SU-DHL-6 (cell line): ENCODE data around the gene TGM2.

Source experiments
- H2AFZ ChIP-seq: fragments of 200-600 bp; sonication (generic); 2 replicates; pipeline ENCODE4 v1.6.1; 2014; ENCODE audit warnings: low read depth, mild to moderate bottlenecking, moderate library complexity, mixed read lengths, antibody characterized with exemption, low read length; ENCODE audit not compliant: severe bottlenecking
- H3F3A ChIP-seq: fragments of 200-600 bp; shearing (Covaris generic); 2 replicates; pipeline ENCODE4 v1.6.0; 2016; ENCODE audit warnings: antibody characterized with exemption, mild to moderate bottlenecking; ENCODE audit not compliant: insufficient read depth
- H3K27ac ChIP-seq: fragments of 200-600 bp; sonication (generic); 2 replicates; pipeline ENCODE4 v1.5.1; 2016; ENCODE audit warnings: low read depth, mild to moderate bottlenecking, low read length, moderate library complexity, mixed read lengths
- H3K27me3 ChIP-seq: fragments of 200-600 bp; sonication (generic), shearing (Covaris generic); 2 replicates; pipeline ENCODE4 v1.6.0; 2014; ENCODE audit warnings: mild to moderate bottlenecking, low read length
- H3K36me3 ChIP-seq: fragments of 200-600 bp; sonication (generic); 2 replicates; pipeline ENCODE4 v1.6.1; 2014; ENCODE audit warnings: mild to moderate bottlenecking, low read length, mixed read lengths
- H3K4me2 ChIP-seq: fragments of 300-600, 200-600 bp; shearing (Covaris generic), sonication (generic); 2 replicates; pipeline ENCODE4 v1.6.0; 2014; ENCODE audit warnings: low read length, low read depth, mild to moderate bottlenecking; ENCODE audit not compliant: poor library complexity, severe bottlenecking
- H3K4me3 ChIP-seq: fragments of 200-600 bp; sonication (generic); 2 replicates; pipeline ENCODE4 v1.5.1; 2014; ENCODE audit warnings: antibody characterized with exemption, low read length, mild to moderate bottlenecking, mixed read lengths; ENCODE audit not compliant: insufficient read depth, poor library complexity, severe bottlenecking
- H3K79me2 ChIP-seq: fragments of 200-600 bp; sonication (generic); 2 replicates; pipeline ENCODE4 v1.6.1; 2014; ENCODE audit warnings: mild to moderate bottlenecking, low read length, moderate library complexity; ENCODE audit not compliant: insufficient read depth
- H3K9ac ChIP-seq: fragments of 200-600 bp; sonication (generic); 2 replicates; pipeline ENCODE4 v1.7.0; 2014; ENCODE audit warnings: mild to moderate bottlenecking, low read length
- H3K9me2 ChIP-seq: fragments of 200-600 bp; sonication (generic); replicated peaks from 2 replicates; pipeline ENCODE4 v1.6.1; 2014; ENCODE audit warnings: low read length; ENCODE audit not compliant: insufficient read depth
- H3K9me3 ChIP-seq: fragments of 200-600 bp; sonication (generic); 2 replicates; pipeline ENCODE4 v1.6.1; 2014; ENCODE audit warnings: low read length, mixed read lengths; ENCODE audit not compliant: insufficient read depth
- H4K20me1 ChIP-seq: fragments of 200-600 bp; sonication (generic); 2 replicates; pipeline ENCODE4 v1.6.1; 2014; ENCODE audit warnings: low read depth, mild to moderate bottlenecking, antibody characterized with exemption, low read length, moderate library complexity, mixed read lengths
- EZH2phosphoT487 ChIP-seq: fragments of 200-600 bp; sonication (generic), shearing (Covaris generic); conservative IDR thresholded peaks from 2 replicates; pipeline ENCODE4 v1.6.1; 2018; ENCODE audit warnings: mild to moderate bottlenecking, antibody characterized with exemption, low read length, moderate library complexity, mixed read lengths
- TF ChIP-seq, protein P1 (sequence below): fragments of 200-600 bp; sonication (generic); IDR thresholded peaks from one replicate; pipeline ENCODE4 v1.5.1; 2017; ENCODE audit warnings: antibody characterized with exemption, mild to moderate bottlenecking, low read length, moderate library complexity; ENCODE audit not compliant: insufficient read depth, poor library complexity, severe bottlenecking

Gene TGM2

GRCh38 chr20:38150335-38151170 lies 14.5 kb downstream of the TGM2 start:
- Histone ChIP-seq H3K9ac (no peak overlapping the region), H3K9me3 (no peaks in the 10 kb centered on the region), H3K4me3 (no peak overlapping the region), H2AFZ (no peak overlapping the region), H3K36me3 (no peaks in the 10 kb centered on the region), H3K79me2 (no peaks in the 10 kb centered on the region), H3K9me2 (no peaks in the 10 kb centered on the region), H3K27me3 (no peaks in the 10 kb centered on the region), H3K27ac (no peak overlapping the region), H4K20me1 (no peaks in the 10 kb centered on the region), H3F3A (no peaks in the 10 kb centered on the region), H3K4me2 (no peak overlapping the region)
- TF ChIP-seq, protein P1, sequence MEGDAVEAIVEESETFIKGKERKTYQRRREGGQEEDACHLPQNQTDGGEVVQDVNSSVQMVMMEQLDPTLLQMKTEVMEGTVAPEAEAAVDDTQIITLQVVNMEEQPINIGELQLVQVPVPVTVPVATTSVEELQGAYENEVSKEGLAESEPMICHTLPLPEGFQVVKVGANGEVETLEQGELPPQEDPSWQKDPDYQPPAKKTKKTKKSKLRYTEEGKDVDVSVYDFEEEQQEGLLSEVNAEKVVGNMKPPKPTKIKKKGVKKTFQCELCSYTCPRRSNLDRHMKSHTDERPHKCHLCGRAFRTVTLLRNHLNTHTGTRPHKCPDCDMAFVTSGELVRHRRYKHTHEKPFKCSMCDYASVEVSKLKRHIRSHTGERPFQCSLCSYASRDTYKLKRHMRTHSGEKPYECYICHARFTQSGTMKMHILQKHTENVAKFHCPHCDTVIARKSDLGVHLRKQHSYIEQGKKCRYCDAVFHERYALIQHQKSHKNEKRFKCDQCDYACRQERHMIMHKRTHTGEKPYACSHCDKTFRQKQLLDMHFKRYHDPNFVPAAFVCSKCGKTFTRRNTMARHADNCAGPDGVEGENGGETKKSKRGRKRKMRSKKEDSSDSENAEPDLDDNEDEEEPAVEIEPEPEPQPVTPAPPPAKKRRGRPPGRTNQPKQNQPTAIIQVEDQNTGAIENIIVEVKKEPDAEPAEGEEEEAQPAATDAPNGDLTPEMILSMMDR: no peak
- no peak for TF ChIP-seq EZH2phosphoT487

DNA sequence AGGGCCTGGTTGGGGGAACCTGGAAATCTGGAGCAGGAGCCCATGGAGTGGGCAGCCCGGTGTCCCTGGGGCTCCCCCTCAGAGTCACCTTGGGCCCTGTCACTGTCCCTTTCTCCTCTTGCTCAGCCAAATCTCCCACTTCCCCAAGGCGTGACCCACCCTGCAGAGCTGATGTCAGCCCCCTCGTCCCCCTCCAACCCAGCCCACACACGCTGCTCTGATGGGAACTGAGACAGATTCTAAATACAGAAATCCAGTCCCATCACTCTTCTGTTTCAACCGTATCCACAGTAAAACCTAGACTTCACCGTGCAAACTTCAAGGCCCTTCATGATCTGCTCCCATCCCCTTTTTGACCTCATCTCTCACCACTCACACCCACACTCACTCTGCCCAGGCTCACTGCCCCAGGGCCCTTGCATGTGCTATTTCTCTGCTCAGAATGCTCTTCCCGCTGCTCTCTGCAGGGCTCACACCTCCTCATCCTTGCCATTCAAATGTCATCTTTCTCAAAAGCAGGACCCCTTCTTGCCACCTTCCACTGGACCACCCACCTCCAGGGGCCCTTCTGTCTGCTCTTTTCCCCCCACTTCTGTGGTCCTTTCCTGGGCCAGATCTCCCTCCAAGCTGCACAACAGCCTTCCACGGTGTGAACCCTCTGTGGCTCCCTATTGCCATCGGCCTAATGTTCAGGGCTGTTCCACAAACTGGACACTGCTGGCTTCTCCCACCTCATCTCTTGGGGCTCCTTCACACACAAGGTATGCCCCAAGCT lies 16.6 kb downstream of the TGM2 start:
- no peaks in the 10 kb centered on the region for H3K9me3 ChIP-seq
- no peak overlapping the region for H2AFZ ChIP-seq
- H3K27me3 ChIP-seq: no peaks in the 10 kb centered on the region
- H3K4me3 ChIP-seq: no peak overlapping the region
- H3K9ac ChIP-seq: no peak overlapping the region
- no peaks in the 10 kb centered on the region for H3K36me3 ChIP-seq
- no peaks in the 10 kb centered on the region for H3K9me2 ChIP-seq
- TF ChIP-seq, protein P1: no peak
- no peak for TF ChIP-seq EZH2phosphoT487
- no peak overlapping the region for H3K4me2 ChIP-seq
- no peaks in the 10 kb centered on the region for H3F3A ChIP-seq
- no peaks in the 10 kb centered on the region for H3K79me2 ChIP-seq
- H3K27ac ChIP-seq: no peak overlapping the region
- no peaks in the 10 kb centered on the region for H4K20me1 ChIP-seq

- Histone ChIP-seq H3K36me3 (no peaks in the 10 kb centered on the region), H3K4me2 (no peak overlapping the region), H3K9ac (no peak overlapping the region), H3K4me3 (no peak overlapping the region), H3K9me2 (no peaks in the 10 kb centered on the region), H3K27ac (no peak overlapping the region), H3F3A (no peaks in the 10 kb centered on the region), H3K79me2 (no peaks in the 10 kb centered on the region), H4K20me1 (no peaks in the 10 kb centered on the region), H3K9me3 (no peaks in the 10 kb centered on the region), H2AFZ (no peak overlapping the region), H3K27me3 (no peaks in the 10 kb centered on the region)
- no peak for TF ChIP-seq EZH2phosphoT487
- TF ChIP-seq, protein P1: no peak
These were observed 17.3 kb downstream of the TGM2 start for GRCh38 chr20:38147751-38148150.
